Measurements from ENCODE around the gene RILPL1.

DNA sequence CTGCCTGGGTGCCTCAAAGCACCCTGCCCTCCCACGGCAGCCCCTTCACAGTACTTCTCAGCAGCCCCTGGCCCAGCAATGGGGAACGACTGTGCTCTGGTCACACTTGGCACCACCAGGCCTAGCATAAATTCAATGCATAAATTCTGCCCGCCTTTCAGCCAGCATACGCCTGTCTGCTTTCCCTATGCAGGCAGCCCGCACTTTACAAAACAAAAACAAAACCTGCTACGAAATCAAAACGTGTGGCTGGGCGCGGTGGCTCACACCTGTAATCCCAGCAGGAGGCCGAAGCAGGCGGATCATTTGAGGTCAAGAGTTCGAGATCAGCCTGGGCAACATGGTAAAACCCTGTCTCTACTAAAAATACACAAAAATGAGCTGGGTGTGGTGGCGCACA, 42.0 kb downstream of the RILPL1 start:
- no peak for TF ChIP-seq CTCF (optimal IDR thresholded peaks at IDR 0.05 in 1 of 3, IDR thresholded peaks at IDR 0.05 in 1 of 3, conservative IDR thresholded peaks at IDR 0.05 in 1 of 3; ENCODE audit: extremely low read depth in 1 of 3, insufficient read depth in 2 of 3, low read length in 3 of 3)
- TF ChIP-seq EZH2 (IDR thresholded peaks at IDR 0.05; ENCODE audit: low read length), result no peak
